GM12878 (cell line): Measurements from ENCODE around the gene CELF6. TPM values are rescaled to one million over a fixed set of nuclear protein-coding genes. Genes with fewer than 3 reads are reported as not detected.

Experiments
- ASH2L ChIP-seq: fragments of 300-600, 200-600 bp; sonication (generic); IDR thresholded peaks from 2 replicates; pipeline ENCODE4 v1.6.1; 2017; ENCODE audit warnings: low read depth, mild to moderate bottlenecking, borderline replicate concordance
- BHLHE40 ChIP-seq, 2 experiments: fragments of 450-650 bp in 1 of 2; IDR thresholded peaks; 2 replicates each; pipeline ENCODE4 v1.6.1; 2011 to 2017; ENCODE audit warnings: low read depth in 2 of 2, borderline replicate concordance in 1 of 2, improper control_type of control experiment in 1 of 2, low read length in 1 of 2, mild to moderate bottlenecking in 1 of 2
- EGR1 ChIP-seq, 2 experiments: IDR thresholded peaks; 1 replicate in 1 of 2; 2 replicates in 1 of 2; pipeline ENCODE4 v1.6.1; 2011 to 2012; ENCODE audit warnings: low read depth in 2 of 2, low read length in 2 of 2, borderline replicate concordance in 1 of 2, mild to moderate bottlenecking in 1 of 2, moderate library complexity in 1 of 2
- ESRRA ChIP-seq: IDR thresholded peaks from 2 replicates; pipeline ENCODE4 v1.6.1; 2012; ENCODE audit warnings: mild to moderate bottlenecking, low read length, improper control_type of control experiment
- FOS ChIP-seq: IDR thresholded peaks from 3 replicates; pipeline ENCODE4 v1.6.1; 2011; ENCODE audit warnings: borderline replicate concordance; ENCODE audit not compliant: insufficient read length; ENCODE audit errors: extremely low read depth
- HDAC6 ChIP-seq: fragments of 200-600 bp; sonication (generic); IDR thresholded peaks from one replicate; pipeline ENCODE4 v1.8.0; 2017; ENCODE audit warnings: antibody characterized with exemption; ENCODE audit not compliant: unreplicated experiment
- MEF2A ChIP-seq: IDR thresholded peaks from 2 replicates; pipeline ENCODE4 v1.6.1; 2011; ENCODE audit warnings: low read depth, mild to moderate bottlenecking, low read length, moderate library complexity; ENCODE audit not compliant: insufficient read depth
- MTA2 ChIP-seq: fragments of 450-650 bp; IDR thresholded peaks from 2 replicates; pipeline ENCODE4 v1.6.1; 2016; ENCODE audit warnings: low read depth, mild to moderate bottlenecking, moderate library complexity
- MYB ChIP-seq: fragments of 150-350 bp; IDR thresholded peaks from 2 replicates; pipeline ENCODE4 v1.6.1; 2014; ENCODE audit warnings: mild to moderate bottlenecking, low read depth, low read length, borderline replicate concordance
- NR2F1 ChIP-seq: fragments of 450-650 bp; conservative IDR thresholded peaks from 2 replicates; pipeline ENCODE4 v1.6.1; 2017; ENCODE audit warnings: mild to moderate bottlenecking
- NRF1 ChIP-seq: conservative IDR thresholded peaks from 2 replicates; pipeline ENCODE4 v1.6.1; 2011; ENCODE audit warnings: mild to moderate bottlenecking, low read depth, low read length, improper control_type of control experiment
- PML ChIP-seq: IDR thresholded peaks from 2 replicates; pipeline ENCODE4 v1.6.1; 2012; ENCODE audit warnings: low read length, inconsistent platforms
- POLR2A ChIP-seq: IDR thresholded peaks from 2 replicates; pipeline ENCODE4 v1.6.1; 2011; ENCODE audit warnings: low read depth, mild to moderate bottlenecking, low read length
- POLR2AphosphoS5 ChIP-seq: IDR thresholded peaks from 2 replicates; pipeline ENCODE4 v1.6.1; 2011; ENCODE audit warnings: mild to moderate bottlenecking, low read length, inconsistent platforms
- RCOR1 ChIP-seq: conservative IDR thresholded peaks from 2 replicates; pipeline ENCODE4 v1.6.1; 2012; ENCODE audit warnings: low read depth, low read length, improper control_type of control experiment
- RELA ChIP-seq: fragments of 450-650 bp; IDR thresholded peaks from 2 replicates; pipeline ENCODE4 v1.8.0; 2014; ENCODE audit warnings: borderline replicate concordance; ENCODE audit not compliant: partially characterized antibody
- SREBF1 ChIP-seq: IDR thresholded peaks from 2 replicates; pipeline ENCODE4 v1.6.1; 2012; ENCODE audit warnings: mild to moderate bottlenecking, low read length
- USF2 ChIP-seq: IDR thresholded peaks from 2 replicates; pipeline ENCODE4 v1.6.1; 2011; ENCODE audit warnings: low read depth, low read length, improper control_type of control experiment, borderline replicate concordance
- YY1 ChIP-seq: IDR thresholded peaks from 2 replicates; pipeline ENCODE4 v1.6.1; 2011; ENCODE audit warnings: low read depth, mild to moderate bottlenecking, low read length
- ZBTB33 ChIP-seq: fragments of 450-650 bp; IDR thresholded peaks from 2 replicates; pipeline ENCODE4 v1.6.1; 2017; ENCODE audit warnings: mild to moderate bottlenecking
- polyA plus RNA-seq, 11 experiments: library from polyadenylated mRNA; depleted of rRNA in 4 of 11; unstranded in 6 of 11; stranded (reverse) in 5 of 11; fragments of >200 nt; fragmentation: Nextera tagmentation in 4 of 11; fragmentation: Illumina TruSeq in 1 of 11; extraction: Ambion mirVana in 4 of 11; extraction: Trizol in 1 of 11; gene quantifications; 1 replicate in 1 of 11; 2 replicates in 10 of 11; pipeline versions ENCODE4 v1.2.1 to v1.2.3, GENCODE V29; 2011 to 2016; ENCODE audit warnings: inconsistent platforms in 2 of 11, missing spikeins in 2 of 11, low read depth in 1 of 11
- total RNA-seq, 4 experiments: library from RNA; depleted of rRNA in 3 of 4; stranded (reverse); fragments of >200 nt in 3 of 4; fragmentation: Illumina TruSeq in 1 of 4; extraction: Trizol in 1 of 4; gene quantifications; 2 replicates each; pipeline versions ENCODE4 v1.2.1 to v1.2.3, GENCODE V29; 2013 to 2021
- TF ChIP-seq, protein P1 (sequence below): fragments of 450-650 bp; IDR thresholded peaks from 2 replicates; pipeline ENCODE4 v1.6.1; 2017; ENCODE audit warnings: mild to moderate bottlenecking, low read depth, inconsistent platforms; ENCODE audit not compliant: poor library complexity, severe bottlenecking
- TF ChIP-seq, protein P2 (sequence below): IDR thresholded peaks from 2 replicates; pipeline ENCODE4 v1.6.1; 2012; ENCODE audit warnings: low read length, inconsistent platforms

CELF6 gene
- total and polyA plus RNA-seq, 10 of the 15 experiments (the other 5 are each of a cell fraction or from before 2014, with no cell fraction given) = 0.06 to 0.54 (median 0.23) TPM; not detected in 1

DNA sequence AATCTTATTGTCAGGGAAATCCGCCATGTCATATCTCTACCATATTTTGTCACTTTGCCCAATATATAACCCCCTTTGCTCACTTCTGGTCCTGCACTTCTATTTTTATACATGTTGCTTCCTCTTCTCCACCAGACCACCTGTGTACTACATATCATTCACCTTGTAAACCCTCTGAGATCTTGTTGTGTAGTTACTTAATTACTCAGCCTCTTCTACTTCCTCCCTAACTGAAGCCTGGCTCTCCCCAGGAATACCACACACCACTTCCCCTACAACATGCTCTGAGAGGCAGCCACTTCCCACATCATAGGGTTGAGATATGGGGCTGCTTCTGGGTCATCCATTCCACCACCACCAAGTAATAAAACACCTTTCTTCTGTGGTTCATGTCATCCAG lies 45.9 kb upstream of the CELF6 start (continued):
- TF ChIP-seq, protein P1, sequence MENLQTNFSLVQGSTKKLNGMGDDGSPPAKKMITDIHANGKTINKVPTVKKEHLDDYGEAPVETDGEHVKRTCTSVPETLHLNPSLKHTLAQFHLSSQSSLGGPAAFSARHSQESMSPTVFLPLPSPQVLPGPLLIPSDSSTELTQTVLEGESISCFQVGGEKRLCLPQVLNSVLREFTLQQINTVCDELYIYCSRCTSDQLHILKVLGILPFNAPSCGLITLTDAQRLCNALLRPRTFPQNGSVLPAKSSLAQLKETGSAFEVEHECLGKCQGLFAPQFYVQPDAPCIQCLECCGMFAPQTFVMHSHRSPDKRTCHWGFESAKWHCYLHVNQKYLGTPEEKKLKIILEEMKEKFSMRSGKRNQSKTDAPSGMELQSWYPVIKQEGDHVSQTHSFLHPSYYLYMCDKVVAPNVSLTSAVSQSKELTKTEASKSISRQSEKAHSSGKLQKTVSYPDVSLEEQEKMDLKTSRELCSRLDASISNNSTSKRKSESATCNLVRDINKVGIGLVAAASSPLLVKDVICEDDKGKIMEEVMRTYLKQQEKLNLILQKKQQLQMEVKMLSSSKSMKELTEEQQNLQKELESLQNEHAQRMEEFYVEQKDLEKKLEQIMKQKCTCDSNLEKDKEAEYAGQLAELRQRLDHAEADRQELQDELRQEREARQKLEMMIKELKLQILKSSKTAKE = no peak
- TF ChIP-seq RCOR1 = no peak
- TF ChIP-seq POLR2A = no peak
- peak; percentile 87; the same call in 1 of the 2 replicates for TF ChIP-seq MEF2A
- no peak for TF ChIP-seq MYB
- TF ChIP-seq SREBF1 = no peak
- TF ChIP-seq ZBTB33 = no peak
- no peak for TF ChIP-seq ASH2L
- no peak; the same call in 1 of the 2 replicates for TF ChIP-seq NR2F1
- TF ChIP-seq EGR1 (IDR thresholded peaks at IDR 0.05; ENCODE audit: borderline replicate concordance in 1 of 2, low read depth in 2 of 2, low read length in 2 of 2) = peak in 1 of 2 experiments; percentile 40; a peak in 1 of 3 replicates
- TF ChIP-seq MTA2 = no peak; the same call in 1 of the 2 replicates
- TF ChIP-seq ESRRA = no peak
- TF ChIP-seq USF2 = no peak
- TF ChIP-seq PML = peak; percentile 49; the same call in 1 of the 2 replicates
- TF ChIP-seq FOS = no peak
- TF ChIP-seq, protein P2, sequence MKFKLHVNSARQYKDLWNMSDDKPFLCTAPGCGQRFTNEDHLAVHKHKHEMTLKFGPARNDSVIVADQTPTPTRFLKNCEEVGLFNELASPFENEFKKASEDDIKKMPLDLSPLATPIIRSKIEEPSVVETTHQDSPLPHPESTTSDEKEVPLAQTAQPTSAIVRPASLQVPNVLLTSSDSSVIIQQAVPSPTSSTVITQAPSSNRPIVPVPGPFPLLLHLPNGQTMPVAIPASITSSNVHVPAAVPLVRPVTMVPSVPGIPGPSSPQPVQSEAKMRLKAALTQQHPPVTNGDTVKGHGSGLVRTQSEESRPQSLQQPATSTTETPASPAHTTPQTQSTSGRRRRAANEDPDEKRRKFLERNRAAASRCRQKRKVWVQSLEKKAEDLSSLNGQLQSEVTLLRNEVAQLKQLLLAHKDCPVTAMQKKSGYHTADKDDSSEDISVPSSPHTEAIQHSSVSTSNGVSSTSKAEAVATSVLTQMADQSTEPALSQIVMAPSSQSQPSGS = peak; percentile 82
- no peak for TF ChIP-seq YY1
- no peak for TF ChIP-seq BHLHE40 (IDR thresholded peaks at IDR 0.05; ENCODE audit: borderline replicate concordance in 1 of 2, low read depth in 2 of 2, low read length in 1 of 2)
- TF ChIP-seq HDAC6 = no peak
- TF ChIP-seq NRF1 = no peak
- TF ChIP-seq RELA = no peak
- no peak for TF ChIP-seq POLR2AphosphoS5
